Glutamatergic neuron (in vitro differentiated cells): Measurements from ENCODE around the gene PROP1. TPM values are rescaled to one million over a fixed set of nuclear protein-coding genes. Genes with fewer than 3 reads are reported as not detected.
"Not testable (repeated sequence)": the region's sequence is repeated elsewhere in the genome, so short reads cannot be mapped to it uniquely, and the experiment has no call there.

ENCODE experiments used
- DNase-seq: peaks from one replicate; pipeline ENCODE4 v3.0.0; 2022
- H3K27ac Mint-ChIP-seq: one replicate; pipeline ENCODE4 v1.8.0; 2020; ENCODE audit warnings: mild to moderate bottlenecking, mixed read lengths, inconsistent platforms; ENCODE audit not compliant: unreplicated experiment
- H3K27me3 Mint-ChIP-seq: one replicate; pipeline ENCODE4 v1.8.0; 2020; ENCODE audit warnings: mild to moderate bottlenecking, moderate library complexity, mixed read lengths, inconsistent platforms; ENCODE audit not compliant: unreplicated experiment
- H3K36me3 Mint-ChIP-seq: one replicate; pipeline ENCODE4 v1.8.0; 2020; ENCODE audit warnings: mild to moderate bottlenecking, mixed read lengths, inconsistent platforms; ENCODE audit not compliant: unreplicated experiment
- H3K4me1 Mint-ChIP-seq: one replicate; pipeline ENCODE4 v1.8.0; 2020; ENCODE audit warnings: mild to moderate bottlenecking, low read depth, mixed read lengths, inconsistent platforms; ENCODE audit not compliant: unreplicated experiment
- H3K4me3 Mint-ChIP-seq: one replicate; pipeline ENCODE4 v1.8.0; 2020; ENCODE audit warnings: mild to moderate bottlenecking, mixed read lengths, inconsistent platforms; ENCODE audit not compliant: unreplicated experiment
- H3K9me3 Mint-ChIP-seq: one replicate; pipeline ENCODE4 v1.8.0; 2020; ENCODE audit warnings: mild to moderate bottlenecking, moderate library complexity, mixed read lengths, inconsistent platforms; ENCODE audit not compliant: unreplicated experiment
- CTCF ChIP-seq: fragments of 200-600 bp; sonication (generic); IDR thresholded peaks from one replicate; pipeline ENCODE4 v1.5.0; 2021; ENCODE audit not compliant: partially characterized antibody, unreplicated experiment
- long read RNA-seq: library from polyadenylated mRNA; unstranded; transcript quantifications from one replicate; pipeline ENCODE4 v2.0.0, GENCODE V29; 2020; ENCODE audit not compliant: unreplicated experiment
- total RNA-seq: library from RNA; stranded (reverse); fragmentation: NEBNext Ultra II Directional; extraction: Animal tissue kit (Norgen Biotek cat#: 25700); gene quantifications from one replicate; pipeline ENCODE4 v1.2.1, GENCODE V29; 2021; ENCODE audit not compliant: unreplicated experiment

PROP1 gene
- total RNA-seq = not detected
- long read RNA-seq = 0 reads

- peaks cover 5% of the 10 kb centered on the region for H3K27me3 Mint-ChIP-seq
- no peaks in the 10 kb centered on the region for H3K36me3 Mint-ChIP-seq
- H3K27ac Mint-ChIP-seq = no peak within 1 kb of the TSS
- H3K9me3 Mint-ChIP-seq = peaks cover 3% of the 10 kb centered on the region
- DNase-seq = no peak
- H3K4me3 Mint-ChIP-seq = no peak within 1 kb of the TSS
- no peak for TF ChIP-seq CTCF
- no peaks in the 10 kb centered on the region for H3K4me1 Mint-ChIP-seq
These were observed at the start of gene PROP1 for GRCh38 chr5:177995691-177996595. Gene PROP1, minus strand, starts transcription at chr5:177996242. Its CDS starts 309 bp downstream, at chr5:177995933.

GRCh38 chr5:178019379-178020030 is 23.5 kb upstream of the PROP1 start:
- not testable (repeated sequence) for H3K27me3 Mint-ChIP-seq, H3K4me3 Mint-ChIP-seq, DNase-seq, H3K36me3 Mint-ChIP-seq, H3K27ac Mint-ChIP-seq, H3K4me1 Mint-ChIP-seq, H3K9me3 Mint-ChIP-seq

- DNase-seq, H3K36me3 Mint-ChIP-seq, H3K4me1 Mint-ChIP-seq, H3K4me3 Mint-ChIP-seq, H3K27me3 Mint-ChIP-seq, H3K9me3 Mint-ChIP-seq, H3K27ac Mint-ChIP-seq: not testable (repeated sequence)
These were observed 16.7 kb upstream of the PROP1 start for GRCh38 chr5:178012758-178013157.

GRCh38 chr5:178011816-178012554 is 15.9 kb upstream of the PROP1 start:
- H3K27ac Mint-ChIP-seq, H3K9me3 Mint-ChIP-seq, H3K4me1 Mint-ChIP-seq, H3K4me3 Mint-ChIP-seq, DNase-seq, H3K27me3 Mint-ChIP-seq, H3K36me3 Mint-ChIP-seq: not testable (repeated sequence)

GRCh38 chr5:178007272-178007671 is 11.2 kb upstream of the PROP1 start:
- H3K4me3 Mint-ChIP-seq, H3K4me1 Mint-ChIP-seq, H3K9me3 Mint-ChIP-seq, H3K36me3 Mint-ChIP-seq, H3K27me3 Mint-ChIP-seq, H3K27ac Mint-ChIP-seq, DNase-seq: not testable (repeated sequence)

GRCh38 chr5:178006536-178007231 is 10.6 kb upstream of the PROP1 start:
- not testable (repeated sequence) for H3K4me3 Mint-ChIP-seq

GRCh38 chr5:178006181-178006535 is 10.1 kb upstream of the PROP1 start:
- not testable (repeated sequence) for H3K27me3 Mint-ChIP-seq, H3K27ac Mint-ChIP-seq

More at GRCh38 chr5:178006536-178007231, 10.6 kb upstream of the PROP1 start:
- not testable (repeated sequence) for H3K9me3 Mint-ChIP-seq, H3K4me1 Mint-ChIP-seq, H3K27me3 Mint-ChIP-seq, H3K36me3 Mint-ChIP-seq, H3K27ac Mint-ChIP-seq, DNase-seq

More at GRCh38 chr5:178006181-178006535, 10.1 kb upstream of the PROP1 start:
- H3K4me3 Mint-ChIP-seq, DNase-seq, H3K9me3 Mint-ChIP-seq, H3K36me3 Mint-ChIP-seq, H3K4me1 Mint-ChIP-seq: not testable (repeated sequence)
